Activated CD8-positive, alpha-beta memory T cell treated with anti-CD3 and anti-CD28 coated beads, Interleukin-2, amount 50 U/mL, for 1 hour (primary cell): ENCODE results near the gene JTB.

Experiments
- DNase-seq: peaks from one replicate; pipeline ENCODE4 v3.0.0-alpha.2; 2020; ENCODE audit errors: extremely low read depth

The JTB gene

DNA sequence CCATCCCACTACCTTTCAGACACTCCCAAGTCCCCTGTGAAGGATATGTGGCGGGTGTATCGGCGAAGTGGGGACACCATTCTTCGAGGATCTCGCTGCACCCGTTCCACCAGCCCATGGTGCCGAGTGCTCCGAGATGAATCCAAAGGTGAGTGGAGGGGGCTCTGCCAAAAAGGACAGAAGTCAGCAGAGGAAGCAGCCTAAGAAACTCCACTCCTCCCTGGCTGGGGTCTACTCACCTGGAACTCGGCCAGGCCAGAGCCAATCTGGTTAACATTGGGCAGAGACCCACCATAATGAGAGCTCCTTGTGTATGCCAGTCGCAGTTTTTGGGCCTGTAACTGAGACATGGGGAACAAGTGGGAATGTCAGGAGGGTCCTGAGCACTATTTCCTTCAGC lies 22.6 kb downstream of the JTB start:
- no peak for DNase-seq

DNA sequence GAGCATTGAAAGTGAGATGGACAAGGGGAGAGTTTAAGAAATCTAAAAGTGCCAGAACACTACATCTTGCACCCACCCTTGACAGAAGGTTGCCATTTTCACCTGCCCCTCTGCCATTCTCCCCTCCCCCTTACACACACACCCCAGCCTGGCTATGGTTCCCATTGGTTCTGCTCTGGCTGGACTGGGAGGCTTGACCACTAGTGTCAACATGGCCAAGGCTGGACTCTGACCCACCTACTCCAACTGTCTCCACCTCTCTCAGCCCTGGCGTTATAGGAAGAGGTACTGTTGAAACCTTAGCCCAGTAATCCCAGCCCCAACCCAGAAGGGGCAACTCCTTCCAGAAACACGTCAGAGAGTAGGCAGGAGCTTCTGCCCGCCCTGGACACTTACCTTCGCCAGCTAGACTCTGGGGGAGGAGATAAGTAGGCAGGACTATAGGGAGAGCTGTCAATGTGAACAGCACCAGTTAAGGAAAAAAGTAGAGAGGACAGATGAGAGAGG lies 23.6 kb downstream of the JTB start:
- DNase-seq = no peak

DNA sequence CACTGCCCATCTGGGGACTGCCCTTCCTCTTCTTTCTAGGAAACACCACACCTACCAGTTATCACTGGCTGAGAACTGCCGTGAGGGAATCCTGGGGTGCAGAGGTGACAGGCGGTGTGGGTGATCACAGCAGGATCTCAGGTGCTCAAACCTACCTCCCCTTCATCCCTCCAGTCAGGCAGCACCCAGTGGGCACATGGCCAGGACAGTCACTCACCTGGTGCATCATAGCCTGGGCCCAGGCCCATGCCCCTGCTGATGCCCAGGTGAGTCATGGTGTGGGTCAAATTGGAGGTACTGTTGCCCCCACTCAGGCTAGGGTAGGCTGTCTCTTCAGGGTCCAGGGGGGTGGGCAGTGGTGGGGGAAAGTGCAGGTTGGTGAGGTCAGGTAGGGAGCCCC lies 25.7 kb downstream of the JTB start:
- DNase-seq = no peak

DNA sequence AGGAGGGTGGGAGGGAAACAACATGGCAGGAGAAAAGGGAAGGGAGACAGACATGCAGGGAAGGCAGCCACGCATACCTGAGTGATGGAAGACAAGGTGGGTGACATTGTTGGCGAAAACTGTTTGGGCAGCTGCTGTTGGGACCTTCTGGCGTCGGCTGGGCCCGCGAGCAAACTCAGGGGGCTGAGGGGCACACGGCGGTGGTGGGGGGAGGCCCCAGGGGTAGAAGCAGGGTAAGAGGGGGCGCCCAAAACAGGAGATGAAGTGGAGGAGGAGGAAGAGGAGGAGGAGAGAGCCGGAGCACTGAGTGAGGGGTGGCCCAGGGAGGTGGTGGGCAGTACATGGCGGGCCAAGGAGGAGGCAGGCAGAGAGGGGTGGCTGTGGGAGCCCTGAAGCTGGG lies 26.3 kb downstream of the JTB start:
- no peak for DNase-seq

DNA sequence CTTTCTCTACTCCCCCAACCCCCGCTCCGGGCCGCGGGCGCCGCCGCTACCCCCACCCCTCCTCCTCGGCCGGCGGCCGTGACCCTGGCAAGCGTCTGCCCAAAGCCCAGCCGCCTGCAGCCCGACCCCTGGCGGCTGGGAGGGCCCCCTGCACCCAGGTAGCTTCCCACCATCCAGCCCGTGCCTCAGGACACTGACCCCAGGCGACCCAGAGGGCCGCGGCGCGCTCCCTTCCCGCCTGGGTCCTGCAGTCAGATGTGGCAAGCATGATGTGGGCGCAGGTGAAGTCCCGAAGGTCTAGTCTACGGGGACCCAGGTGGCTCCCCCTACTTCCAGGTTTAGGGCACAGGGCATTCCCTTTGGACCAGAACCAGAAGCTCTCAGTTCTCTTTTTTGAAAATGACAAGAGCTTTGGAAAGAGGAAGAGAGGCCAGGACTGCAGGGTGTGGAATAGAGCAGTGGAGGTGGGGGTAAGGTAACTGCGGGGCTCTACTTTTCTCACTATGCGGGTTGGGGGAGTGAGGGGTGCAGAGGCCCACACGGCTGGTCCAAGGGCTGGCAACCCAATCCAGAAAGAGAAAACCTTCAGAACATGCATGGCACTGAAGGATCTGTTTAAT lies 30.7 kb downstream of the JTB start, which contains the start of gene DENND4B:
TSS of gene DENND4B (minus strand) at position 97 of the 620 bp plus-strand sequence. CDS start 2,344 bp downstream, outside the sequence.
- no peak for DNase-seq

DNA sequence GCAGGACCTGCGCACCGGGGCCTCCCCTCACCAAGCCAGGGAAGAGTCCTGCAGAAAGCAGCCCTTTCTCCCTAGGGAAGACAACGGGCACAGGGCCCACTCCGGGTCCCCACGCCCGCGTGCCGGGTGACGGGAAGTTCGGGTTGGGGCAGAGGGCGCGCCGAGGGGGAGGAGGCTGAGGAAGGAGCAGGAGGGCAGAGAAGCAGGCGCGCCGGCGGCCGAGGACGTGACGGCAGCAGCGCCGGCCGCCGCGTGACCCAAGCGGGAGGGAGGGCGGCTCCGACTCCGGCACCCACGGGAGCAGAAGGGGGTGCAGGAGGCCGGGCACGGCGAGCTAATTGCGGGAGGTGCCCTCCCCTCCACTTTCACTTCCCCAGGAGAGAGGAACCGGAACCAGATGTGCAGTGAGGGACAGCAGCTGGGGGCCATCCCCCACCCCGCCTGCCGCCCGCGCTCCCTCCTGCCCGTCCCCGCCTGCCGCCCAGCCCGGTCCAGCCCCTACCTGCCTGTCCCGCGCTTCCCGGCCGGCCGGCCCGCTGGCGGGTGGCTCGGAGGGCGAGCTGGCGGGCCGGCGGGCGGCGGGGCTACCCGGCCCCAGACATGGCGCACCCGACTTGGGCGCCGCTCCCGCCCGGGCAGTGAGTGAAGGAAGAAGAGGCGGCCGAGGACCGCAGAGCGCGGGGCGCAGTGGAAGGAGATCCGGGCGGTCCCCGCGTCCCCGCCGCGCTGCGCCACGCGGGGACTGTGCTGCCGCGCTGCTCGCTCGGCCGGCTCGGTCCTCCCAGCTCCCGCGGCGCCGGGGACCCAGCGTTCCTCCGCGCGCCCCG lies 31.5 kb downstream of the JTB start:
- DNase-seq = no peak

DNA sequence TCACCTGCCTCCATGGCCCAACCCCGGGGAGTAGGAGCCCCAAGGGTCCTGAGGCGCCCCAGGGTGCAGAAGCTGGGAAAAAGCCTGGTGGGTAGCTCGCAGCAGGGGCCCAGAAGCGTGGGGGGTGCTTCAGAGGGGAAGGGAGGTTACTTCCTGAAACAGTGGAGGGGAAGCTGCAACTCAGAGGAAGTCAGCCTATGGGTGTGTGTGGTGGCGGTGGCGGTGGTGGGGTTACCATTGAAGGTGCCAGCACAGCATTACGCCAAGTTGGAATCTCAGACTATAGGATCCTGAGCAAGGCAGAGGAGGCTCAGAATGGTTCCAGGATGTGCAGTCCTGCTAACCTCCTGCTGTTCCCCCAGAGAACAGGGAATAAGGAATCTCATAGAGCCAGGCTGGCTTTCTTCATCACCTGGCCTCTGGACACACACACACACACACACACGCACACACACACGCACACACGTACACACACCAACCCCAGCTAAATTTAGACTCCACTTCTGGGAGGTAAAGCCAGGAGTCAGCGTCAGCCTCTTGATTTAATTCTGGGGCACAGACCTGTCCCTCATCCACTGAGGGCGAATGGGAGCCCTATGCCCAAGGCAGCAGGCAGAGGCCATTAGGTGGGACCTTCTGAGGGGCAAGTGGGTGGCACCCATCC lies 32.2 kb downstream of the JTB start:
- DNase-seq = no peak

DNA sequence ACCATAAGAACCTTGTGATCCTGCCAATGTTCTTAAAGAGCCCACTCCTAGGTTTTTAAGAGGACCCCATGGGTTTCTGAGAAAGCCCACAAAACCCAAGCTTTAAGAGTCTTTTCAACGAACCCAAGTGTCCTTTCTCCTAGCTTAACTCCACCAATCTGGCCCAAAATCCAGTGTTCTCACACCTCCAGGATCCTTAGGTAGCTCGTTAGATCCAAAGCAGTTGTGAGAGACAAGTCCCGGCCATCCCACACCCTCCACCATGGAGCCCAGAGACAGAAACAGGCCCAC lies 32.7 kb downstream of the JTB start:
- DNase-seq = no peak

DNA sequence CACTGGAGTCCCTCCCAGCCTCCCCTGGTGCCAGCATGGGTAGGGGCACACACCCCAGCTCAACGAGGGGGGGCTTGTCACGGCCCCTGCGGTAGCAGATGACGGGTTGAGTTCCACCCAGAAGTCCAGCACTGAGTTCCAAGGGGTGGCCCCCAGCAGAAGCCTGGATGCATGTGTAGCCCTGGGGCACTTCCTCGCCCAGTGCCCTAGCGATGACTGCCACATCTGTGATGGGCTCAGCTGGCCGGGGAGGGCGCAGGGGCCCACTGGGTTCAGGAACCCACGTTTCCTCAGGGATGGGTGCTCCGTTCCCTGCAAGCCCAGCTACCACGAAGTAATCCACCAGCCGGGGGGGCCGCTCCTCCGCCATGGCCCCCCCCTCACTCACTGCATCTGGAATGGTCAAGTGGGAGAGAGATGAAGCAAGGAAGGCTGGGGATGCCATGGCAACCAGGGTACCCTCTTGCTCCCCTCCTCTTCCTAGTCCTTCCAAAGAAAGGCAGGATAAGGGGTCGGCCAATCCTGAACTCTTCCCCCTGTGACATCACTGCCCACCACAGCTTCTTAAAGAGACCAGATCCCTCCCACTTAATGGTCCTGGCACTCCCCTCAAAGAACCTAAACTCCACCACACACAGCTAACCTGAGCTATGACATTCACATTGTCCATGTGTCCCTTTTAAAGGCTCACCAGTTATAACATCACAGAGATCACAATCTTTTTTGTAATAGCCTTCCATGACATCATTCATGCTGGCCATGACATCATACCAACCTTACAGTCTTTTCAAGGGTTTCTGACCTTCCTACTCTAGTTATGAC lies 33.3 kb downstream of the JTB start:
- no peak for DNase-seq

DNA sequence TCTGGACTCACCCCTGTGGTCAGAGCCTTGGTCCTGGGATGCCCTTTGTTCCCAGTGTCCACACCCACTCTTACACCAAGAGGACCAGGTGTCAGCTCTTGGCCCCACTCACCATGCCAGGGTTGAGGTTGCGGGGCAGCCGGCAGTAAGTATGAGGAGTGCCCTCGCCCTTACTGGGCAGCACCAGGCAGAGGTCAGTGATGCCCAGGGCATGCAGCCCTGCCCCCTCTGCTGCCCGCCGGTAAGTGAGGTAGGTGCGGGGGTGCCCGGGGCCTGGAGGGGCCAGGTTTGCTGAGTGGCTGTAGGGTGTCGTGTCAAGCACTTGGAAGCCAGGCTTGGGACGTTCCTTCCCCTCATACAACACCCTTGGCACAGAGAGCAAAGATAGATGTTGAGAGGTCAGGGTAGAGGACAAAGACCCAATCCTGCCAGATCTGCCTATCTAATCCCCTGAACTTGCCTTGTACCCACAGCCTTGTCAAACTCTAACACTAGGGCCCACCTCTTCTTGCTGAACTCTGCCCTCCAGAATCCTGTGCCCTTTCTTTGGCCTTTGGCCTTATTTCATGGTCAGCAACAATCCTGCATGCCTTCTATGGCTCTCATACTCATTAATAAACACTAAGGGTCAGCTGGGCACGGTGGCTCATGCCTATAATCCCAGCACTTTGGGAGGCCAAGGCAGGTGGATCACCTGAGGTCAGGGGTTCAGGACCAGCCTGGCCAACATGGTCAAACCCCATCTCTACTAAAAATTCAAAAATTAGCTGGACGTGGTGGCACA lies 34.5 kb downstream of the JTB start:
- no peak for DNase-seq

DNA sequence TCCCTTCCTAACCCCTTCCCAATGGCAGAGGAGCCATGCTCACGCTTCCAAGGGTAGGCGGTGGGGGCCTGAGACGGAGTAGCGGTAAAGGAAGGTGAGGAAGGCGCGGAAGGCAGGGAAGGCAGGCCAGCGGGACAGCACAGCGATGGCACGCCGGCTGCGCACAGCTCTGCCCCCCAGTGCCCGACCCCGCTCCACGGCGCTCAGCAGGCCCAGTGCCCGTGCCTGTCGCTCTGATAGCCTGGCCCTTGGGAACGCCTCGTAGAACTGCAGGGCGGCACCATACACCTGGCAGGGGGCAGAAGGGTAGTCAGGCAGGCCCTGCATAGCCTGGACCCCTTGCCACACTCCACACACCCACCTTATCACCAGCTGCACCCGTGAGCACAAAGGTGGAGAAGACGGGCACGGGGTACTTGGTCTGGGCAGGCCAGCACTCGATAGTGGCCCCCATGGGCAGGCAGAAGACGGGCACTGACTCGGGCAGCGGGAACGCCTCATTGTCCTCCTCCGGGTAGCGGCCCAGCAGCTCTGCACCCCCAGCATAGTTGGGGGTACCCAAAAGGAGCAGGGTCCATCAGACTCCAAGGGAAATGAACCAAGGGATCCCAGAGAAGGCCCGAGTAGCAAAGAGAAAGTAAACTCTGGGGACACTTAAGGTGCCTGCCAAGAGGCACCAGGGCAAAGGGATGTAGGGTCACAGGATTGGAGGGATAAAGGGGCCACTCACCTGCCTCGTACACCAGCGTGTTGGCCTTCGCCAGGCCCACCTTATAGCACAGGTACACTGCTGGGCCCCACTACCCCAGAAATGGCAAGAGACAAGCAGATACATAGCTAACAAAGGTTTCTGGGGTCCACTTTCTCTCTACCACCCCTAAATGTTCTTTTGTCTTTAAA lies 35.4 kb downstream of the JTB start:
- no peak for DNase-seq

DNA sequence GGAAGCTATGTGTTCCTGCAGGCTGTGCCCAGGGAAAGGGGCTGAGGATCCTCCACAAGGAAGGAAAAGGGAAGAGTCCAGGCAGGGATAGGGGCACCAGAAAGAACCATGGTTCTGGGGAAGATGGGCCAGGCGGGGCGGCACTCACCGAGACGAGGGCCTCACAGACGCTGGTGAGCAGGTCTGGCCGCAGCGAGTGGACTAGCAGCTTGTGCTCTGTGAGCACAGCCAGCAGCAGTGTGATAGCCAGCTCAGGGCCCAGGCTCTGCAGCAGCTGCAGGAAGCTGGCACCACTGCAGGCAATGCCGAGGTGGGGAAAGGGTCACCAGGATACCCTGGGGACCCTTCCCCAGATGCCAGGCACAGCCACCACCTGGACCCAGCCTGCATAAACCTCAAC lies 36.7 kb downstream of the JTB start:
- DNase-seq = no peak

DNA sequence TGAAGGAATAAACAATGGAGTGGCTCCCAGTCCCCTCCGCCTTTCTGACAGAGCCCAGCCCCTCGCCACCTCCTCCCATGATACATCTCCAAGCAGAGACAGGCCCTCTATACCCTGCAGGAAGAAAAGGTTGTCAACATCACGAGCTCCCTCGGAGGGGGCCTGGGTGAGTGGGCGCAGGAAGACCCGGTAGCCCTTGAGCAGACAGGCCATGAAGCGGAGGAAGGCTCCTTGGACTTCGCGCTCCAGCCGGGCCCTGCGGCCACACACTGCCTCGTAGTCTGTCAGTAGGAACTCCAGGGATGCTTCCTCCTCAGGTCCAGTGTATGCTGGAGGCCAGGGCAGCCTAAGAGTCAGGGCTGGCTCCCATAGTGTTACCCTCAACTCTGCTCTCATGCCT lies 38.0 kb downstream of the JTB start:
- DNase-seq = no peak

DNA sequence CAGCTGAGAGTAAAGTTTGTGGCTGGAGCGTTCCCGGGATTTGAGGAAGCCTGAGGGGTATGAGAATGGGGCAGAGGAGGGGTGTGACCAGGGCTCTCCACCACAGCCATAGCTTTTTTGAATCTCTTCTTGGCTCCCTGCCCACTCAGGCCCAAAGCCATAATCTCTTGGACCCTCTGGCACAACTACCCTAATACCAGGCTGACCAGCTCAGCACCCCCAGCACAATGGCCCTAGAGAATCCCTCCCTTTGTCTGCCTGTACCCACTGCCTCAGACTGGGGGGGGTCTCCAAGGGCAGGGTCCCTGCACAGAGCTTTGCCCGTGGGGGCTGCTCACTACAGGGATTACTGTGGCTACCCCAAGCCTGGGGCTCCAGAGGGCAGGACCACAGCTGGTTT lies 38.5 kb downstream of the JTB start:
- DNase-seq = no peak

DNA sequence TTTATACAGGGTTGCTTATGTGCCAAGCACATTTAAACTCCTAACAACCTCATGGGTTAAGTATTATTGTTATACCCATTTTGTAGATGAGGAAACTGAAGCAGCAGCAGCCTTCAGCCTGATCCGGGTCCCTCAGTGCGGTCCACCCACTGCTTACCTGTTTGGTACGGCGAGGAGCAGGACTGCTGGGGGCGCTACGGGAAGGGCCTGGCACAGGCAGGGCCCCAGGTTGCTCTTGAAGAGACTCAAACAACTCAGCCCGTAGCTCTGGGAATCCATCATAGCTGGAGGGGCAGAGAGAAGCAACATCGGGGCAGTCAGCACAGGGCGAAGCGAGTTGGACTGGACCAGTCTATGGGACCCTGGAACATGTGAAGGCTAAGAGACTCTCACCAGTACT lies 40.1 kb downstream of the JTB start:
- no peak for DNase-seq

DNA sequence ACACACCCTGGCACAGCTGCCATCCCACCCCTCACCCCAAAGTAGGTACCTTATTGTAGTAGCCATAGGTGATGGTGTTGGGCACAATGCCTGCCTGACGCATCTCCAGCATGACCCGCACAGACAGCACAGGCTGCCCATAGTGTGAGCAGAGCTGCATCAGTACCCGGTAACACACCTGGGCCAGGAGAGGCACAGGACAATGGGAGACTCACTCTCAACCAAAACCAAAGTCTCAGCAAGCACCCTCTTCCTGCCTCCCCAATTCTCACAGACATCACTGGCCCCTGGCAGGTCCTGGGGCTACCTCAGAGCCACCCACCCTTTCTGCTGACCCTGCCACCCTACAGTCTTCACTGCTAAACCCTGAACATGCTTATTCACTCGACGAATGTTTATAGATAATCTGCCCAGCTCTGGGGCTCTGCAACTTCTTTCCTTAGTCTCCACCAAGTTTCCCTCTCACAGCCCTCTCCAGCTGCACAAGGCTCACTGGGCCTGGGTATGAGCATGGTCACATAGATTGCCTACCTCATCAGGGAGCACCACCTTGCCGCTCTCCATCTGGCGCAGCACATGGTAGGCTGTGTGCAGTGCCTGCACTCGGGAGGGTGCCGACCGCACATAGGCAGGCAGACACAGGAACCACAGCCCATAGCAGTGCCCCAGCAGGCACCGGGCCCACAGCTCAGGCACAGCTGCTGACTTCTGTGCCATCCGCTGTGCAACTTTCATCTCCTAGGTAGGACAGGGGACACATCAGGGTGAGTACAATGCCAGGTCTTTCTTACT lies 41.3 kb downstream of the JTB start:
- no peak for DNase-seq

DNA sequence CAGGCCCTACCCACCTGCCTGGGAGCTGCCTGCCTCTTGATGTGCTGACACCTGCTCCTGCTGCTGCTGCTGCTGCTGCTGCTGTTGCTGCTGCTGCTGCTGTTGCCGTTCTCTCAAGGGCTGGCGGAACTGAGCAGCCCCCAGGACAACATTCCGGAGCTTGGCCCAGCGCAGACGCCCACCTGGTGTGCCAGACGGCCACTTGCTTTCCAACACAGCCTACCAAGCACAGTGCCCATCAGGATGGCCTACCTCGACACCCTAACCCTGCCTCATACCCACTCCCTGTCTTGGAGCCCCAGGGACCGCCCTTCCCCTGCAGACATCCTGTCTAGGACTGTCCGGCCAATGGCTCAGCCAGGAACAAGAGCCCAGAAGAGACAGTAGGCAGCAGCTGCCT lies 42.7 kb downstream of the JTB start:
- DNase-seq = no peak

DNA sequence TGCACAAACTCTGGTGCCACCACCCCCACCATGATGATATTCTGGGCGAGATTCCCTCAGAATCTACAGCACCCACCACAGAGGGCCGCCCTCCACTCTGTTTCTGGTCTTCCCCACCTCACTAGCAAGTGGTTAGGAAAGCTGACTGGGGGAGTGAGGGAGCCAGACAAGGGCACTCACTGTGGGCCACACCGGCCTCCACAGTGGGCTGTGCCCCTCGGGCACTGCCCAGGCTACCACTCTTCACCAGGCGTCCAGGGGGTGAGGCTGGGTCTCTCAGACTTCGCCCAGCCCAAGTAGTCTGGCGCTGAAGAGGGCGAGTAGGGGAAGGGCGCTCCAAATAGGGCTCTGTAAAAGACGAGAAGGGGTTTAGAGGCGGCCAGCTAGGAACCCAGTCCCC lies 43.5 kb downstream of the JTB start:
- no peak for DNase-seq

DNA sequence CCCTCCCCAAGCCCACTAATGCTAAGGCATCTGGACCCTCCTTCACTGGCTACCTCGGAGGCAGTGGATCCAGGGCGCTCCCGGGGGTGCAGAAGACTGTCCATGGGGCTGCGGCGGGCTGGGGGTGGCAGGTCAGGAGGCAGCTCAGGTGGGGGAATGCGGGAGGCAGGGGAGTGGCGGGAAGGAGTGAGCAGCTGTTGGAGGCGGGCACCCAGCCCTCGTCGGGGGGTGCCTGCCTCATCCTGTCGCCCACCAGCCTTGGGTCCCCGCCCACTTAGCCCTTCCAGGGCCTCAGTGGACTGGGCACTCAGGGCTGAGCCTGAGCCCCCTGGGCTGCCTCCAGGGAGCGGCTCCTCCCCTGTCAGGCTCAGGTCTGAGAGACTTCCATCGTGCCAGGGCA lies 44.0 kb downstream of the JTB start:
- DNase-seq = no peak
